Neural progenitor cell (in vitro differentiated cells): Measurements from ENCODE around the gene MTMR1. TPM values are rescaled to one million over a fixed set of nuclear protein-coding genes. Genes with fewer than 3 reads are reported as not detected.

Source experiments
- DNase-seq: peaks from one replicate; pipeline ENCODE4 v3.0.0-alpha.2; 2016; ENCODE audit warnings: low spot score
- H2AFZ ChIP-seq: fragments of 200-600 bp; sonication (generic); replicated peaks from 2 replicates; pipeline ENCODE4 v1.6.1; 2016; ENCODE audit warnings: antibody characterized with exemption
- H3F3A ChIP-seq: fragments of 200-600 bp; sonication (generic); 2 replicates; pipeline ENCODE4 v1.6.1; 2016; ENCODE audit warnings: antibody characterized with exemption, low read depth
- H3K27ac ChIP-seq: fragments of 200-600 bp; sonication (generic); 2 replicates; pipeline ENCODE4 v1.5.1; 2016; ENCODE audit warnings: mild to moderate bottlenecking
- H3K27me3 ChIP-seq: fragments of 200-600 bp; sonication (generic); 2 replicates; pipeline ENCODE4 v1.6.1; 2016; ENCODE audit warnings: mild to moderate bottlenecking, moderate library complexity
- H3K36me3 ChIP-seq: fragments of 200-600 bp; sonication (generic); 2 replicates; pipeline ENCODE4 v1.5.1; 2016
- H3K4me1 ChIP-seq: fragments of 200-600 bp; sonication (generic); 2 replicates; pipeline ENCODE4 v1.6.1; 2016; ENCODE audit warnings: mixed run types
- H3K4me2 ChIP-seq: fragments of 200-600 bp; sonication (generic); 2 replicates; pipeline ENCODE4 v1.6.1; 2016
- H3K4me3 ChIP-seq: fragments of 200-600 bp; sonication (generic); 2 replicates; pipeline ENCODE4 v1.5.1; 2016
- H3K79me2 ChIP-seq: fragments of 200-600 bp; sonication (generic); 2 replicates; pipeline ENCODE4 v1.6.1; 2016; ENCODE audit warnings: low read depth
- H3K9ac ChIP-seq: fragments of 200-600 bp; sonication (generic); 2 replicates; pipeline ENCODE4 v1.6.1; 2016
- H3K9me3 ChIP-seq: fragments of 200-600 bp; sonication (generic); 2 replicates; pipeline ENCODE4 v1.5.1; 2016; ENCODE audit warnings: low read depth
- H4K20me1 ChIP-seq: fragments of 200-600 bp; sonication (generic); 2 replicates; pipeline ENCODE4 v1.6.1; 2016; ENCODE audit warnings: low read depth
- H3K27ac Mint-ChIP-seq: 3 replicates; pipeline ENCODE4 v1.8.0; 2021; ENCODE audit warnings: mixed read lengths
- H3K27me3 Mint-ChIP-seq: 2 replicates; pipeline ENCODE4 v1.8.0; 2022; ENCODE audit warnings: low read depth, mild to moderate bottlenecking, inconsistent platforms, moderate library complexity, mixed read lengths; ENCODE audit not compliant: insufficient read depth
- H3K36me3 Mint-ChIP-seq: 3 replicates; pipeline ENCODE4 v1.8.0; 2021; ENCODE audit warnings: mixed read lengths
- H3K4me1 Mint-ChIP-seq: 3 replicates; pipeline ENCODE4 v1.8.0; 2021; ENCODE audit warnings: mixed read lengths
- H3K4me3 Mint-ChIP-seq: 3 replicates; pipeline ENCODE4 v1.8.0; 2021; ENCODE audit warnings: mild to moderate bottlenecking, moderate library complexity, mixed read lengths
- H3K9me3 Mint-ChIP-seq: 3 replicates; pipeline ENCODE4 v1.8.0; 2020; ENCODE audit warnings: mixed read lengths
- EZH2 ChIP-seq: fragments of 200-600 bp; sonication (generic); IDR thresholded peaks from 2 replicates; pipeline ENCODE4 v1.6.1; 2017; ENCODE audit warnings: antibody characterized with exemption, mild to moderate bottlenecking, moderate library complexity
- EZH2phosphoT487 ChIP-seq: fragments of 200-600 bp; sonication (generic); IDR thresholded peaks from 2 replicates; pipeline ENCODE4 v1.6.1; 2017; ENCODE audit warnings: antibody characterized with exemption
- total RNA-seq: library from RNA; depleted of rRNA; stranded (reverse); fragments of >200 nt; gene quantifications from 2 replicates; pipeline ENCODE4 v1.2.3, GENCODE V29; 2015; ENCODE audit warnings: low replicate concordance
- TF ChIP-seq, protein P1 (sequence below): fragments of 200-600 bp; sonication (generic); IDR thresholded peaks from 2 replicates; pipeline ENCODE4 v1.5.1; 2017; ENCODE audit warnings: antibody characterized with exemption, mild to moderate bottlenecking

The MTMR1 gene
- total RNA-seq, 1 donor from 2014 or later = 18.0 TPM

DNA sequence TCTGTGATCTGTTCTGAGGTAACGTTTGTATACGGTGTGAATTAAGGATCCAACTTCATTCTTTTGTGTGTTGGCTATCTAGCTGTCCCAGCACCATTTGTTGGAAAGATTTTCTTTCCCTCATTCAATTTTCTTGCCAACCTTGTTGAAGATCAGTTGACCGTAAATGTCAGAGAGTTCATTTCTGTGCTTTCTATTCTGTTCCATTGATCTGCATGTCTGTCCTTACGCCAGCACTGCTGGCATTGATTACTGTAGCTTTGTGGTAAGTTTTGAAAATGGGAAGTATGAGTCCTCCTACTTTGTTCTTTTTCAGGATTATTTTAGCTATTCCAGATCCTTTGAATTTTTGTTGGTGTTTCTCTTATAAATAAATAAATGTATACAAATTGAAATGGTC is 60.8 kb downstream of the MTMR1 start:
- peaks cover 2% of the 10 kb centered on the region for H3K9me3 Mint-ChIP-seq
- H3K4me1 Mint-ChIP-seq = no peaks in the 10 kb centered on the region
- Histone ChIP-seq H3K9me3 (no peaks in the 10 kb centered on the region), H3K4me3 (no peak overlapping the region), H3K79me2 (no peaks in the 10 kb centered on the region), H3K9ac (no peak overlapping the region), H3K4me2 (no peak overlapping the region), H3F3A (no peaks in the 10 kb centered on the region), H4K20me1 (no peaks in the 10 kb centered on the region), H3K27me3 (no peaks in the 10 kb centered on the region), H2AFZ (no peak overlapping the region), H3K36me3 (no peaks in the 10 kb centered on the region), H3K4me1 (no peaks in the 10 kb centered on the region), H3K27ac (no peak overlapping the region)
- no peak overlapping the region for H3K27ac Mint-ChIP-seq
- peaks cover 12% of the 10 kb centered on the region for H3K36me3 Mint-ChIP-seq
- TF ChIP-seq, protein P1, sequence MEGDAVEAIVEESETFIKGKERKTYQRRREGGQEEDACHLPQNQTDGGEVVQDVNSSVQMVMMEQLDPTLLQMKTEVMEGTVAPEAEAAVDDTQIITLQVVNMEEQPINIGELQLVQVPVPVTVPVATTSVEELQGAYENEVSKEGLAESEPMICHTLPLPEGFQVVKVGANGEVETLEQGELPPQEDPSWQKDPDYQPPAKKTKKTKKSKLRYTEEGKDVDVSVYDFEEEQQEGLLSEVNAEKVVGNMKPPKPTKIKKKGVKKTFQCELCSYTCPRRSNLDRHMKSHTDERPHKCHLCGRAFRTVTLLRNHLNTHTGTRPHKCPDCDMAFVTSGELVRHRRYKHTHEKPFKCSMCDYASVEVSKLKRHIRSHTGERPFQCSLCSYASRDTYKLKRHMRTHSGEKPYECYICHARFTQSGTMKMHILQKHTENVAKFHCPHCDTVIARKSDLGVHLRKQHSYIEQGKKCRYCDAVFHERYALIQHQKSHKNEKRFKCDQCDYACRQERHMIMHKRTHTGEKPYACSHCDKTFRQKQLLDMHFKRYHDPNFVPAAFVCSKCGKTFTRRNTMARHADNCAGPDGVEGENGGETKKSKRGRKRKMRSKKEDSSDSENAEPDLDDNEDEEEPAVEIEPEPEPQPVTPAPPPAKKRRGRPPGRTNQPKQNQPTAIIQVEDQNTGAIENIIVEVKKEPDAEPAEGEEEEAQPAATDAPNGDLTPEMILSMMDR = no peak
- TF ChIP-seq EZH2 = no peak
- TF ChIP-seq EZH2phosphoT487 = no peak
- H3K4me3 Mint-ChIP-seq = no peak overlapping the region
- H3K27me3 Mint-ChIP-seq = peaks cover 4% of the 10 kb centered on the region
- no peak for DNase-seq

DNA sequence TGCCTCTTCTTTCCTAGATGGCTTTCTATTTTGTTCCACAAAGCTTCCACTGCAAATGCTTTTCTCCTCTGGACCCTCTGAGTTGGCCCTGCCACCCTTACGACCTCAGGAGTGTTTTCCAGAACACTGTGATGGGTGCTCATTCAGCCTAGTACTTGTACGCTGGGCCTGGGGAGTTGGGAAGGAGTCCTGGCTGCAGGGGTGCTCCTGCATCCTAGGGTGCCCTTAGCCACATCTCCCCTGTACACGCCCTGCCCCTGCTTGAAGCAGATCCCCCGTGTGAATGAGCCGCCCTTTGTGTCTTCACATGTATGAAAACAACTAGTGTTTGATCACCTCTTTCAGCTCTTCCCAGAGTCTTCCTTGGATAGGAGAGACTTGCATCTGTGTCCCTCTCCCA is 64.2 kb downstream of the MTMR1 start:
- no peak overlapping the region for H3K4me3 Mint-ChIP-seq

DNA sequence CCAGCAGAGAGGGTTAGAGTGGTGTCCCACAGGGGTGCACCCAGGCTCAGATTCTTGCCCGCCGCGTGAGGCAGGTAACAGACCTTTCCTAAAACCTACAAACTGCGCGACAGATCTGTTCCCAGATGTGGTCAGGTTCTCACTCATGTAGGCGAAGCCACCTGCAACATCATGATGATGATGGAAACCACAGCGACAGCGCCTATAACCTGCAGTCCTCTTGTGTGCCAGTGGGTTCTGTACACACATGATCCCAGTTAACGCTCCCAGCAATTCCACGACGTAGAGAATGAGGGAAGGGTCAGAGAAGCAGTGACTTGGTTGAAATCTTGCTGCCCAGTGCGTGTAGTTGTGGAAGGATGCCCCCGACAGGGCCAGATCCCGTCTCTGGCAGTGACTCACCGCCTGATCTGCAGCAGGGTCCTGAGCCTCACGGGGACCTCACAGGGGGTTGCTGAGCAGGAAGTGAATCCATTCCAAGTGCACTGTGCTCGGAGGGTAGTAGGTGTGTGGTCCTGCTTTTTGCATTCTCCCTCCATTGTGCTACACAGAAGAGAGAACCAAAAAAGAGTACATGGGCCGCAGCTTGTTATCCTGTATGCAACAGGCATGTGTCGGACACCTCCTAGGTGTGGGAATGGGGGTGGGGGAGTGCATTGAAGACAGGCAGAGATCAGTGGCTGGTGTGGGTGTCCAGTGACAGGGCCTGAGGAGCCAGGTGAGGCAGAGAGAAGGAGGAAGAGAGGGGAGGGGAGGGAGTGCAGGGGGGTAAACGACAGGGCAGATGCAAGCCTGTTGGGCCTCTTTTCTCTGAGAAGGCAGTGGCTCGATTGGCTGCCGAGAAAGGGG is 66.6 kb downstream of the MTMR1 start:
- no peak overlapping the region for H3K4me2 ChIP-seq
- H3K27me3 ChIP-seq = no peaks in the 10 kb centered on the region
- H3K79me2 ChIP-seq = no peaks in the 10 kb centered on the region
- H3K36me3 Mint-ChIP-seq = peaks cover 4% of the 10 kb centered on the region
- peaks cover 4% of the 10 kb centered on the region for H3K9me3 Mint-ChIP-seq
- TF ChIP-seq EZH2phosphoT487 (no peak), EZH2 (no peak)
- TF ChIP-seq, protein P1 = no peak
- peaks cover 11% of the 10 kb centered on the region for H3K4me1 Mint-ChIP-seq
- no peak overlapping the region for H3K9ac ChIP-seq
- H3K4me3 Mint-ChIP-seq = no peak overlapping the region
- no peak overlapping the region for H3K27ac Mint-ChIP-seq
- no peaks in the 10 kb centered on the region for H3K9me3 ChIP-seq
- no peaks in the 10 kb centered on the region for H4K20me1 ChIP-seq
- no peaks in the 10 kb centered on the region for H3F3A ChIP-seq
- H3K4me3 ChIP-seq = no peak overlapping the region
- H3K27me3 Mint-ChIP-seq = peaks cover 2% of the 10 kb centered on the region
- H3K36me3 ChIP-seq = no peaks in the 10 kb centered on the region
- no peak overlapping the region for H2AFZ ChIP-seq
- peaks cover 4% of the 10 kb centered on the region for H3K4me1 ChIP-seq
- no peak overlapping the region for H3K27ac ChIP-seq
- no peak for DNase-seq

More for the DNA sequence above, 64.2 kb downstream of the MTMR1 start:
- Histone ChIP-seq H3K4me2 (no peak overlapping the region), H3F3A (no peaks in the 10 kb centered on the region), H3K4me1 (no peaks in the 10 kb centered on the region), H3K79me2 (no peaks in the 10 kb centered on the region), H3K9me3 (no peaks in the 10 kb centered on the region), H3K36me3 (no peaks in the 10 kb centered on the region), H4K20me1 (no peaks in the 10 kb centered on the region), H3K27me3 (no peaks in the 10 kb centered on the region), H3K27ac (no peak overlapping the region), H3K4me3 (no peak overlapping the region), H2AFZ (no peak overlapping the region), H3K9ac (no peak overlapping the region)
- Mint-ChIP-seq H3K27ac (no peak overlapping the region), H3K4me1 (no peaks in the 10 kb centered on the region), H3K9me3 (peaks cover 4% of the 10 kb centered on the region), H3K27me3 (peaks cover 2% of the 10 kb centered on the region), H3K36me3 (peaks cover 7% of the 10 kb centered on the region)
- TF ChIP-seq EZH2phosphoT487 (no peak), EZH2 (no peak)
- TF ChIP-seq, protein P1 = no peak
- DNase-seq = no peak
